K562 (cell line): ENCODE measurements around the gene WNT7B. TPM values are rescaled to one million over a fixed set of nuclear protein-coding genes. Genes with fewer than 3 reads are reported as not detected.

Experiments used
- ATAC-seq: fragments of 200-7000 bp; cut with Tn5 transposase; 3 replicates; pipeline ENCODE4 v1.9.1; 2020; ENCODE audit warnings: moderate library complexity
- BruUV-seq: library from RNA; stranded (reverse); fragments of 400-500 nt; replicated peaks from 2 replicates; lab custom pipeline; 2021; lab: Mats Ljungman, UMichigan
- CTCF ChIA-PET: fragments of 300-600 bp; formaldehyde crosslinking; extraction: SDS; loops from one replicate; lab custom pipeline; 2021; ENCODE audit warnings: low intra/inter-chr PET ratio; lab: Yijun Ruan, JAX
- POLR2A ChIA-PET: fragments of 300-600, 350-650 bp; sonication (Branson Sonifier 250); formaldehyde crosslinking; extraction: SDS; loops from one replicate; lab custom pipeline; 2021; ENCODE audit warnings: antibody characterized with exemption, inconsistent platforms; lab: Yijun Ruan, JAX
- DNase-seq, 4 experiments: peaks; one replicate each; pipeline versions ENCODE4 v3.0.0 to v3.0.0-alpha.2; 2011 to 2018; ENCODE audit warnings: low spot score in 3 of 4, mixed read lengths in 3 of 4; ENCODE audit errors: extremely low read depth in 1 of 4
- FAIRE-seq: peaks from 2 replicates; lab custom pipeline; 2011; peaks lifted over from hg19 to GRCh38; lab: Jason Lieb, UNC
- H2AFZ ChIP-seq: 2 replicates; pipeline ENCODE4 v1.6.0; 2011; ENCODE audit warnings: low read depth, low read length, control low read depth, inconsistent platforms
- H3K27ac ChIP-seq: fragments of 200-600 bp; 3 replicates; pipeline ENCODE4 v1.8.0; 2011; ENCODE audit warnings: low read depth, mild to moderate bottlenecking, control low read depth, inconsistent platforms, low read length, moderate library complexity, mixed read lengths; ENCODE audit errors: extremely low read depth
- H3K27me3 ChIP-seq, 2 experiments: fragments of 300-600 bp in 1 of 2; 2 replicates in 1 of 2; 3 replicates in 1 of 2; pipeline versions ENCODE4 v1.6.0 to v1.8.0; 2011; ENCODE audit warnings: inconsistent platforms in 2 of 2, low read length in 2 of 2, mild to moderate bottlenecking in 1 of 2, mixed read lengths in 1 of 2, moderate library complexity in 1 of 2; ENCODE audit not compliant: control insufficient read depth in 2 of 2, insufficient read depth in 2 of 2
- H3K36me3 ChIP-seq: fragments of 300-600 bp; 3 replicates; pipeline ENCODE4 v1.8.0; 2011; ENCODE audit warnings: mild to moderate bottlenecking, low read length, inconsistent platforms; ENCODE audit not compliant: control insufficient read depth, insufficient read depth
- H3K4me1 ChIP-seq, 2 experiments: fragments of 200-600 bp in 1 of 2; replicated peaks in 1 of 2; 2 replicates in 1 of 2; 3 replicates in 1 of 2; pipeline versions ENCODE4 v1.5.1 to v1.8.0; 2011; ENCODE audit warnings: inconsistent platforms in 2 of 2, low read length in 2 of 2, mild to moderate bottlenecking in 1 of 2, mixed read lengths in 1 of 2, moderate library complexity in 1 of 2; ENCODE audit not compliant: control insufficient read depth in 2 of 2, insufficient read depth in 2 of 2
- H3K4me2 ChIP-seq: 2 replicates; pipeline ENCODE4 v1.6.1; 2011; ENCODE audit warnings: low read length, control low read depth, inconsistent platforms, mixed read lengths; ENCODE audit not compliant: insufficient read depth
- H3K4me3 ChIP-seq: fragments of 200-600 bp; sonication (generic), shearing (Covaris generic); 2 replicates; pipeline ENCODE4 v1.5.1; 2016; ENCODE audit warnings: control low read depth, inconsistent platforms
- H3K79me2 ChIP-seq: fragments of 200-600 bp; 3 replicates; pipeline ENCODE4 v1.8.0; 2011; ENCODE audit warnings: low read length, inconsistent platforms; ENCODE audit not compliant: control insufficient read depth, insufficient read depth
- H3K9ac ChIP-seq, 2 experiments: 2 replicates each; pipeline versions ENCODE4 v1.6.0 to v1.6.1; 2011; ENCODE audit warnings: low read depth in 2 of 2, low read length in 2 of 2, control low read depth in 1 of 2, inconsistent platforms in 1 of 2, mild to moderate bottlenecking in 1 of 2, mixed read lengths in 1 of 2; ENCODE audit not compliant: insufficient read depth in 1 of 2
- H3K9me1 ChIP-seq: one replicate; pipeline ENCODE4 v1.6.0; 2011; ENCODE audit warnings: inconsistent platforms, mild to moderate bottlenecking, low read length, moderate library complexity; ENCODE audit not compliant: control insufficient read depth, insufficient read depth
- H3K9me3 ChIP-seq: replicated peaks from 2 replicates; pipeline ENCODE4 v1.5.1; 2011; ENCODE audit warnings: low read depth, low read length, inconsistent platforms; ENCODE audit not compliant: control insufficient read depth, insufficient read depth
- H4K20me1 ChIP-seq: replicated peaks from 2 replicates; pipeline ENCODE4 v1.6.1; 2011; ENCODE audit warnings: low read length, inconsistent platforms, mixed read lengths; ENCODE audit not compliant: control insufficient read depth, insufficient read depth
- CBX2 ChIP-seq: fragments of 200-600 bp; sonication (generic); IDR thresholded peaks from one replicate; pipeline ENCODE4 v1.6.1; 2012; ENCODE audit warnings: mild to moderate bottlenecking, low read length, inconsistent platforms; ENCODE audit not compliant: insufficient read depth, poor library complexity, severe bottlenecking
- HSF4 ChIP-seq: fragments of 250-450 bp; sonication (Bioruptor Pico); IDR thresholded peaks from 2 replicates; pipeline ENCODE4 v2.1.2; 2022; ENCODE audit warnings: mild to moderate bottlenecking, moderate library complexity, borderline replicate concordance
- NR2F6 ChIP-seq: fragments of 450-650 bp; formaldehyde crosslinking; IDR thresholded peaks from 2 replicates; pipeline ENCODE4 v1.4.0; 2020; ENCODE audit warnings: mild to moderate bottlenecking
- SP1 ChIP-seq: sonication (generic); formaldehyde crosslinking; IDR thresholded peaks from 2 replicates; pipeline ENCODE4 v1.8.1; 2022; ENCODE audit warnings: mild to moderate bottlenecking, missing genetic modification reagents
- YBX1 ChIP-seq: fragments of 450-650 bp; IDR thresholded peaks from 2 replicates; pipeline ENCODE4 v1.7.1; 2016; ENCODE audit warnings: mild to moderate bottlenecking
- ZNF253 ChIP-seq: fragments of 250-450 bp; sonication (Bioruptor Pico); conservative IDR thresholded peaks from 2 replicates; pipeline ENCODE4 v1.6.1; 2021; ENCODE audit warnings: mild to moderate bottlenecking
- ZNF282 ChIP-seq: sonication (generic); formaldehyde crosslinking; IDR thresholded peaks from 2 replicates; pipeline ENCODE4 v1.8.1; 2023; ENCODE audit warnings: missing genetic modification reagents
- ZNF431 ChIP-seq: sonication (generic); formaldehyde crosslinking; IDR thresholded peaks from 2 replicates; pipeline ENCODE4 v1.8.0; 2022; ENCODE audit warnings: mild to moderate bottlenecking, missing genetic modification reagents
- WGBS: fragments of 100-300 bp; shearing (Covaris generic); methylation state at CpG from one replicate; pipeline ENCODE4 v1.1.6; 2016; ENCODE audit warnings: low coverage, mixed read lengths; ENCODE audit not compliant: insufficient coverage; ENCODE audit errors: missing lambda C conversion rate; 5-methylcytosine and 5-hydroxymethylcytosine counted together
- in situ Hi-C: fragments of 300-500 bp; cut with MboI; formaldehyde crosslinking; loops from 4 replicates; pipeline ENCODE4 v1.15.0; 2018; ENCODE audit warnings: inconsistent platforms, mixed read lengths
- intact Hi-C: fragments of 100-400 bp; cut with micrococcal nuclease; formaldehyde crosslinking; loops from 2 replicates; pipeline ENCODE4 v1.14.2; 2022
- polyA plus RNA-seq, 8 experiments: library from polyadenylated mRNA; depleted of rRNA in 4 of 8; stranded (reverse) in 5 of 8; unstranded in 3 of 8; fragments of >200 nt; fragmentation: Nextera tagmentation in 2 of 8; fragmentation: Illumina TruSeq in 1 of 8; extraction: Ambion mirVana in 2 of 8; extraction: Trizol in 1 of 8; gene quantifications; 2 replicates each; pipeline versions ENCODE4 v1.2.1 to v1.2.3, GENCODE V29; 2011 to 2014; ENCODE audit warnings: inconsistent platforms in 1 of 8, missing spikeins in 1 of 8
- total RNA-seq, 7 experiments: library from RNA; depleted of rRNA in 6 of 7; stranded (reverse); fragments of >200 nt in 6 of 7; fragmentation: Illumina TruSeq in 2 of 7; extraction: Trizol in 2 of 7; gene quantifications; 2 replicates each; pipeline versions ENCODE4 v1.2.1 to v1.2.3, GENCODE V29; 2011 to 2021; ENCODE audit warnings: low replicate concordance in 1 of 7

Gene WNT7B
- total and polyA plus RNA-seq, 9 of the 15 experiments (the other 6 are each of a cell fraction or from before 2014, with no cell fraction given) = not detected

DNA sequence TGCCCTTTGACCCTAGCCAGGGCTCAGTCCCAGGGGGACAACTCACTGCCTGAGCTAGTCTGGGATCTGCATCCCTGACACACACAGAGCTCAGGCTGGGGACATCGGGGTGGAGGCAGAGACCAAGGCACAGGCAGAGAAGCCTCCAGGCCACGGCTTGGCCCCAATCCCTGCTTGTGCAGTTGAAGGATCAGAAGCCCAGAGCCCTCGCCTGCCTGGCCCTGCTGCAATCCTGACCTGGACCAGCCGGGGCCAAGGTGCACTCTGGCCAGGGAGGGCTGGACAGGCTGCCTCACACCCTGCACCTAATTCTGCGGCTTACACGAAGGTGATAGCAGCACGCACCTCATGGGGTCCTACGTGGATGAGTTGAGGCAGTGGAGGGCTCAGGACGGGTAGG is 34.6 kb downstream of the WNT7B start:
- CTCF ChIA-PET = no interaction called here
- DNase-seq = no peak
- no peak overlapping the region for H2AFZ ChIP-seq
- no peak for FAIRE-seq
- peaks cover 3 to 46% of the 10 kb centered on the region in 2 experiments; a peak in 3 of 5 replicates for H3K27me3 ChIP-seq
- in situ Hi-C loops = no loop called here
- 2% methylated on average over 7 of the region's 9 CpGs for WGBS
- TF ChIP-seq CBX2 = no peak
- no peak for TF ChIP-seq ZNF282 (CRISPR knock-in tag)
- no peak for TF ChIP-seq YBX1
- TF ChIP-seq SP1 (CRISPR knock-in tag) = no peak
- no peak for TF ChIP-seq HSF4 (CRISPR knock-in tag)
- TF ChIP-seq ZNF431 (CRISPR knock-in tag) = no peak
- no peak for TF ChIP-seq ZNF253 (CRISPR knock-in tag)
- TF ChIP-seq NR2F6 (CRISPR knock-in tag) = no peak
- BruUV-seq = no TSS peak
- no peak overlapping the region for H3K9ac ChIP-seq
- H4K20me1 ChIP-seq = peaks cover 1% of the 10 kb centered on the region; the same call in 1 of the 2 replicates
- no peaks in the 10 kb centered on the region for H3K9me3 ChIP-seq
- no peaks in the 10 kb centered on the region for H3K36me3 ChIP-seq
- no peaks in the 10 kb centered on the region for H3K9me1 ChIP-seq
- peaks cover 0 to 11% of the 10 kb centered on the region in 2 experiments; a peak in 2 of 5 replicates for H3K4me1 ChIP-seq
- no peak overlapping the region for H3K4me3 ChIP-seq
- POLR2A ChIA-PET = interaction anchor here (0.6 kb wide), 1 partner anchor 73 kb away, joined by 3 read pairs; no protein-coding TSS in a partner anchor
- H3K4me2 ChIP-seq = no peak overlapping the region
- no peak overlapping the region for H3K27ac ChIP-seq
- ATAC-seq = no peak
- intact Hi-C loops = no loop called here
- no peaks in the 10 kb centered on the region for H3K79me2 ChIP-seq
